GM19351 (cell line): Measurements from ENCODE around the gene PEX16.
"Not testable (repeated sequence)": the region's sequence is repeated elsewhere in the genome, so short reads cannot be mapped to it uniquely, and the experiment has no call there.

Experiments
- ATAC-seq: cut with Tn5 transposase; IDR thresholded peaks from one replicate; pipeline ENCODE4 v1.9.1; 2021; ENCODE audit warnings: mild to moderate bottlenecking, moderate library complexity; ENCODE audit not compliant: unreplicated experiment

The PEX16 gene

GRCh38 chr11:45918962-45919675 is 1.4 kb upstream of the PEX16 start:
- ATAC-seq, result no peak

DNA sequence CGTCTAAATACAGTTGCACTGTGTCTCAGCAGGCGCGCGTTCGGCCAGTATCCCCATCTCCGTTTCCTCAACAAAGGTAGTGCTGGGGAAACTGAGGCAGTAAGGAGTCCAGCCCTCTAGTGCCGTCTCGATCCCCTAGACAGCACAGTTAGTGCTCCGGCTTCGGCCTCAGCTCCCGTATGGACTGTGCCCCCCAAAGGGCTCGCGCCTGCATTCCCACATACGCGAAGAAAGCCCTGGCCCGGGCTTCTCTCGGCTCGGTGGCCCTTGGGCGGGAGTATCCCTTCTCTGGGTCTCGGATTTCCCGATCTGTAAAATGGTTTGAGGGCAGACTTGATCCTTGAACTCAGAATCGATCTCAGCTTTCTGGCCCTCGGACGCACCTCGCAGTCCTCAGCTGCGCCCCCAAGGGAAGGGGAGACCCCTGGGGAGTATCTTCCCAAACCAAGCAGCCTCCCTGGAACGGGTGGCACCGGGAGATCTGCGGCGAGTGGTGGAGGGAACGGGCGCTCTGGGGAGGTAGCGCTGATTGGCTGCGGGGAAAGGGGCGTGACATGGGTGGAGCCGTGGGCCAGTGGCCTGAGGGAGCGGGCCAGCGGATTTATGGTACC is 759 bp upstream of the PEX16 start:
- ATAC-seq, result peak; percentile 44

- ATAC-seq, result no peak
Observed at GRCh38 chr11:45917286-45917622, 423 bp downstream of the PEX16 start.

- ATAC-seq, result no peak
Observed at GRCh38 chr11:45915446-45915845, 2.2 kb downstream of the PEX16 start.

GRCh38 chr11:45913942-45914635 is 3.6 kb downstream of the PEX16 start:
- no peak for ATAC-seq

DNA sequence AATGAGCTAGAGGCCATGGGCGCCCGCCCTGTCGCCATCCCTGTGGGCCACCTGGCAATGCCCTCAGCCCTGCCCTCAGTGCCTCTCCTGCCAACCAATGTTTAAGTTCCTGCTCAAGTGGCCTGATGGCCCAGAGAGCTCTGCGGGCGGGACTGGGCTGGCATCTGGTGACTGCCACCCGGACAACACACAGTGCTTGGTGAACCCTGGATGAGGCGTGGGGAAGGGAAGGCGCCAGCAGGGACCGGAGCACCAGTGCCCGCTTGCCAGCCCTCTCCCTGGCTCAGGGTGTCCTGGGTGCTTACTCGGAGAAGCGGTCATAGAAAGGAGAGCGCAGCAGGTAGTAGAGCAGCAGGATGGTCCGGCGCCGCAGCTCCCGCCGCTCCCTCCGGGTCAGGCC is 4.2 kb downstream of the PEX16 start:
- no peak for ATAC-seq

GRCh38 chr11:45910623-45911022 is 7.1 kb downstream of the PEX16 start:
- no peak for ATAC-seq

- ATAC-seq, result no peak
Observed at GRCh38 chr11:45909594-45910475, 7.8 kb downstream of the PEX16 start.

- ATAC-seq, result no peak
Observed at GRCh38 chr11:45907911-45908370, 9.7 kb downstream of the PEX16 start.

DNA sequence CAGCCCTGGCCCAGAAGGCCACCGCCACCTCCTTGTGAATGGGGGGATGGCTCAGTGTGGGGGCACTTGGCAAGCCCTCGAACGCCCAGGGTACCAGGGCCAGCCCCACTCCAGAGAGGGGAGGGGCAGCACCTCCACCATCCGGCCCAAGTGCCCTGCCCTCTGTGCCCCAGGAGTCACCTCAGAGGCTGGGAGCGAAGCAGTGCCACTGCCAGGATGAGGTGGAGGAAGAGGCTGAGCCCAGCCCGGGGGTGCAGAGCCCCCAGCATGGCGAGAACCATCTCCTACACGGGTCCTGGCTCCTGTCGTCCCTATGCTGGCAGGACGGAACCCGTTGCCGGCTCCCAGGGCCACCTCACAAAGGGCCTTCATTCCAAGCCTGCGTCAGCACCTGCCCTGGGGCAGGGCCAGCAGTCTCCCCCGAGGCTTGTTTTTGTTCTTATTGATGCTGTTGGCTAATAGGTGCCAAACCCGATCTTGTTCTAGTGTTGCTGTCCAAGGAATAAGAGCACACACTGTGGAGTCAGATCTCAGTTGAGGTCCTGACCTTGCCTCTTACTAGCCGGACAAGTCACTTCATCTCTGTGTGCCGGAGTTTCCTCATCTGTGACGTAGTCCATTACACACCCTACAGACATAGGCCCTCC is 10.6 kb downstream of the PEX16 start, which contains the start of gene FREY1:
TSS of gene FREY1 (minus strand) at position 307 of the 647 bp plus-strand sequence. CDS start at position 281, 26 bp downstream.
- no peak for ATAC-seq

- ATAC-seq, result no peak
Observed at GRCh38 chr11:45906096-45906682, 11.5 kb downstream of the PEX16 start.

- ATAC-seq, result not testable (repeated sequence)
Observed at GRCh38 chr11:45905576-45905975, 12.1 kb downstream of the PEX16 start.

DNA sequence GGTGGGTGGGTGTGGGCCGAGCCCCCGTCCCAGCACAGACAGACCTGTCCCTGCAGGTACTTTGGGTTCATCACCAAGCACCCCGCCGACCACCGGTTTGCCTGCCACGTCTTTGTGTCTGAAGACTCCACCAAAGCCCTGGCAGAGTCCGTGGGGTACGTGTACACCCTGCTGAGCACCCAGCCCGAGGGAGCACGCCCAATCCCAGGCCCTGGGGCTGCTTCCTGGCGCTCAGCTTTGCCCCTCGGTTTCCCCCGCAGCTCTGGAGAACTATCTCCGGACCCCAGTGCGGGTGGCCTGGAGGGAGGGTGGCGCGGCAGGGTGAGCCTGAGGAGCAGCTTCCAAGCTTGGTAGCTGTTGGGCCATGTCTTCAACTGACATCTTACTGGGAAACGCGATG is 12.6 kb downstream of the PEX16 start:
- ATAC-seq, result no peak

DNA sequence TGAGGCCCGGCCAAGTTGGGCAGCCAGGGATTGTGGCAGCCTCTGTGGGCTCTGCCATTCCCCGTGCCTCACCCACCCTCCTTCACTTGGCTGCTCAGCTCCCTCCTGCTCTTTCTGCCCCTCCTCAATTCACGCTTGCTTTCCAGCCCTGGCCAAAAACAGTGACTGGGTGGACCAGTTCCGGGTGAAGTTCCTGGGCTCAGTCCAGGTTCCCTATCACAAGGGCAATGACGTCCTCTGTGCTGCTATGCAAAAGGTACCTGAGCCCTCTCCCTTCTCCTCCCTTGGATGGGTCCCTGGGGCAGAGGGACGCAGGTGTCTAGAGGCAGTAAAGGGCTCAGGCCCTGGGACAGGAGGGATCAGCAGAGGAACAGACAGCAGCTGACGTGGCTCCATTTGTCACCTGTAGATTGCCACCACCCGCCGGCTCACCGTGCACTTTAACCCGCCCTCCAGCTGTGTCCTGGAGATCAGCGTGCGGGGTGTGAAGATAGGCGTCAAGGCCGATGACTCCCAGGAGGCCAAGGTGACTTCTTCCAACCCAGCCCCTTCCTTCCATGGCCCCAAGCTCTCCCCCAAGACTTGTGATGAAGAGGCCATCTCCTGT is 13.3 kb downstream of the PEX16 start:
- no peak for ATAC-seq

DNA sequence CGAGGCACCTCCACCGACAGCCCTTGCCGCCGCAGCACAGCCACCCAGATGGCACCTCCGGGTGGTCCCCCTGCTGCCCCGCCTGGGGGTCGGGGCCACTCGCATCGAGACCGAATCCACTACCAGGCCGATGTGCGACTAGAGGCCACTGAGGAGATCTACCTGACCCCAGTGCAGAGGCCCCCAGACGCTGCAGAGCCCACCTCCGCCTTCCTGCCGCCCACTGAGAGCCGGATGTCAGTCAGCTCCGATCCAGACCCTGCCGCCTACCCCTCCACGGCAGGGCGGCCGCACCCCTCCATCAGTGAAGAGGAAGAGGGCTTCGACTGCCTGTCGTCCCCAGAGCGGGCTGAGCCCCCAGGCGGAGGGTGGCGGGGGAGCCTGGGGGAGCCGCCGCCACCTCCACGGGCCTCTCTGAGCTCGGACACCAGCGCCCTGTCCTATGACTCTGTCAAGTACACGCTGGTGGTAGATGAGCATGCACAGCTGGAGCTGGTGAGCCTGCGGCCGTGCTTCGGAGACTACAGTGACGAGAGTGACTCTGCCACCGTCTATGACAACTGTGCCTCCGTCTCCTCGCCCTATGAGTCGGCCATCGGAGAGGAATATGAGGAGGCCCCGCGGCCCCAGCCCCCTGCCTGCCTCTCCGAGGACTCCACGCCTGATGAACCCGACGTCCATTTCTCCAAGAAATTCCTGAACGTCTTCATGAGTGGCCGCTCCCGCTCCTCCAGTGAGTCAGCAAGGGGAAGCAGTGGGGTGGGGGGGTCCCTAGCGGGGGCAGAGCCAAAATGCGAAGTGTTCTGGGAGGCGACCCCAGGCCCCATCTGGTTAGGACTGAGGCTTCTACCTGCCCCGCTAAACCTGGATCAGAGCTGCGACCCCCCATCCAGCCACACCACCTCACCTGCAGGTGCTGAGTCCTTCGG is 15.0 kb downstream of the PEX16 start:
- ATAC-seq, result no peak

DNA sequence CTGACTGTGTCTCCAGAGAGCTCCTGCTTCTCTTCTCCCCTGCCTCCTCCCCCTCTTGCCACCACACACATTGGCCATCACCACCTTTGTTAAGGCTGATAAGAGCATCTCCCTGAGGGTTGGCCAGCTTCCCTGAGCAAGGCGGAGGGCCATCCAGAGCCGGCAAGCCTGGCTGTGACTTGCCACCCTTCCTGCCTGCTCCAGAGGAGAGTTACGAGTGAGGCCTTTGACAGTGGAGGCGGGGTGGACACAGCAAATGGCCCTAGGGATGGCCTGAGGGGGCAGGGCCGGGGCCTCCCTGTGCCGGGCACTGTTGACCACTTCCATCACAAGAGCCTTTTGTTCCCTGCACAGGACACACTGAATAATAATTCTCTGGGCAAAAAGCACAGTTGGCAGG is 16.1 kb downstream of the PEX16 start:
- ATAC-seq, result no peak

- no peak for ATAC-seq
Observed at GRCh38 chr11:45900916-45901617, 16.6 kb downstream of the PEX16 start.

DNA sequence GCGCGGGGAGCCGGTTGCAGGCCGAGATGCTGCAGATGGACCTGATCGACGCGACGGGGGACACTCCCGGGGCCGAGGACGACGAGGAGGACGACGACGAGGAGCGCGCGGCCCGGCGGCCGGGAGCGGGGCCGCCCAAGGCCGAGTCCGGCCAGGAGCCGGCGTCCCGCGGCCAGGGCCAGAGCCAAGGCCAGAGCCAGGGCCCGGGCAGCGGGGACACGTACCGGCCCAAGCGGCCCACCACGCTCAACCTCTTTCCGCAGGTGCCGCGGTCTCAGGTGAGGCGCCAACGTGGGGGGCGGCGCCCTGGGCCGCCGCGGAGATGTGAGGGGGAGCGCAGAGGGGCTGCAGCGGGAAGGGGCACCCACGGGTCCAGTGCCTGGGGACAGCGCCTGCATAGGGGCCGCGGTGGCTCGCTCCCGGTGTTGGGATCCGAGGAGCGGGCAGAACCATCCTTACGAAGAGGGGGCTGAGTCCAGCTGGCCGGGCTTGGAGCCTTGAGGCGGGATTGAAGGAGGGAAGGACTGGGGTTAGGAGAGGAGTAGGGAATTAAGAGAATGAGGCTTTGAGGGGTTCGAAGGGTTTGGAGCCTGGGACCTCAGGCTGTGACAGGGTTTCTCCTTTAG is 17.4 kb downstream of the PEX16 start:
- ATAC-seq, result not testable (repeated sequence)
